Stomach smooth muscle (tissue), 2 donors: ENCODE results near the gene OXCT2.
"Not testable (repeated sequence)": the region's sequence is repeated elsewhere in the genome, so short reads cannot be mapped to it uniquely, and the experiment has no call there.

Source experiments
- H3K27ac ChIP-seq: one replicate; pipeline ENCODE4 v1.7.0; 2013; ENCODE audit warnings: mild to moderate bottlenecking, low read length, inconsistent platforms
- H3K27me3 ChIP-seq, 2 donors: one replicate each; pipeline ENCODE4 v1.7.0; 2013; ENCODE audit warnings: low read length in 2 of 2; ENCODE audit not compliant: insufficient read depth in 2 of 2, control insufficient read depth in 1 of 2
- H3K36me3 ChIP-seq, 2 donors: one replicate each; pipeline ENCODE4 v1.7.0; 2013; ENCODE audit warnings: low read length in 2 of 2; ENCODE audit not compliant: control insufficient read depth in 2 of 2, insufficient read depth in 2 of 2
- H3K4me1 ChIP-seq: one replicate; pipeline ENCODE4 v1.7.0; 2013; ENCODE audit warnings: low read length; ENCODE audit not compliant: control insufficient read depth, insufficient read depth
- H3K4me3 ChIP-seq, 2 donors: one replicate each; pipeline ENCODE4 v1.7.0; 2013; ENCODE audit warnings: low read length in 2 of 2
- H3K9ac ChIP-seq, 2 donors: one replicate each; pipeline ENCODE4 v1.7.0; 2013; ENCODE audit warnings: low read length in 2 of 2, mild to moderate bottlenecking in 1 of 2
- H3K9me3 ChIP-seq, 2 donors: one replicate each; pipeline ENCODE4 v1.7.0; 2013; ENCODE audit warnings: low read length in 2 of 2; ENCODE audit not compliant: control insufficient read depth in 2 of 2
- donor health status: healthy.
- donor health status: Pancreatic carcinoma.

The OXCT2 gene

DNA sequence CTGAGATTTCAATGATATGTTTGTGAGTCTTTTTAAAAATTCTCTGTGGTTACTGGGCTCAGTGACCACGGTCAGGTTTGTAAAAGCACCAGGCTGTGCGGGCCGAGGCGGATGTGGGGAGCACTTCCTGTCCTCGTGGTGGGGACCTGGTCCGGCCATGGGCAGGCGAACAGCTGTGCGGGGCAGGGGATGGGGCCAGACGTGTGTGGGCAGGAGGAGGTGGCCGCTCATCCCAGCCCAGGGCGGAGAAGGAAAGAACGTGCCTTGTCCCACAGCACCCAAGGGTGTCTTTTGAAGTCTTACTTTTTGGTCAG, 5.2 kb upstream of the OXCT2 start:
- Histone ChIP-seq H3K9ac (no peak overlapping the region), H3K4me1 (no peaks in the 10 kb centered on the region), H3K9me3 (no peaks in the 10 kb centered on the region), H3K4me3 (no peak overlapping the region), H3K36me3 (no peaks in the 10 kb centered on the region), H3K27ac (no peak overlapping the region), H3K27me3 (peaks cover 0 to 2% of the 10 kb centered on the region in 2 donors)

DNA sequence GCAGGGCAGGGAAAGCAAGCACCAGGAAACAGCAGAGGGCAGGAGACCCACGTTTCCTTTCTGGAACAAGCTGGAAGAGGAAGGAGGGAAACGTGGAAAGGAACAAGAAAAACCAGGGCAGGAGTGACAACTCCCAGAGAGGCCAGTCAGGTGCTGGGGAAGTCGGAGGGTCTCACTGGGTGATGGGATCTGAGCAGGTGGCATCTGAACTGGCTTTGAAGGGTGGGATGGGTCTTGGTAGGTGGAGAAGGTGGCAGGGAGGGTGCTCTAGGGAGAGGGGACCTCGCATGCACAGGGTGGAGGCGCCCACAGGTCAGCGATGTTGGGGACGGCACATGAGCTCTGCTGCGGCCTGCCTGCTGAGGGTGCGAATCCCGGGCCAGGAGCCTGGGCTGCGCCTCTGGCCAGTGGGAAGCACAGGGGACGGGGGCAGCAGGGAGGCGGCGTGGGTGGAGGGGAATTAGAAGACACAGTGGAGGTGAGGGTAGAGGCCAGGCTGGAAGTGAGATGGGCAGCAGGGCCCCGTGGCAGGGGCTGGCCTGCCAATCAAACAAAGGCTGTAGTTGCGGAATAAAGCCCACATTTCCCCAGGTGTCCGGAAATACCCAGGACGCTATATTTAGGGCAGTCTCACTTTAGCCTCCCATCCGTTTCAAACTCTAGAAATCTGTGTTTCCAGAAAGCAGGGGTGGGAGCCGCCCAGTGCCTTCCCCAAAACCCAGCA, 4.7 kb upstream of the OXCT2 start:
- not testable (repeated sequence) for H3K36me3 ChIP-seq, H3K4me1 ChIP-seq, H3K9ac ChIP-seq, H3K27ac ChIP-seq, H3K27me3 ChIP-seq, H3K9me3 ChIP-seq, H3K4me3 ChIP-seq

DNA sequence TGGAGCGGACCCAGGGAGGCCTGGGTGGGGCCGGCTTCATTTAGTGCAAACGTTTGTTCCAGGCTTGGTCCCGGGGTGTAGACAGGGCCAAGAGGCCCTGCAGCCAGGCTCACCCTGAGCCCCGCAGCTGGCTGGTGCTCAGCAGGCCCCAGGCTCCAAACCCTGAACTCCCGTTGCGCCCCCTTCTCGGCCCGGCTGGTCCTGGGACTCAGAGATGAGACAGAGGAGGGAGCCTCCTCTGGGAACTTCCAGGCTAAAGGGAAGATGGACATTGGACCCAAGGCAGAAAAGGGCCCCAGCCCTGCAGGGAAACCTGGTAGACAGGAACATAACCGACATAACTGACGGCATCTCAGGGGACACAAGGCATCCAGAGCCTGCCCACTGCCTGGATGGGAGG, 4.0 kb upstream of the OXCT2 start:
- not testable (repeated sequence) for H3K4me3 ChIP-seq, H3K9me3 ChIP-seq, H3K4me1 ChIP-seq, H3K36me3 ChIP-seq, H3K27me3 ChIP-seq, H3K27ac ChIP-seq, H3K9ac ChIP-seq

DNA sequence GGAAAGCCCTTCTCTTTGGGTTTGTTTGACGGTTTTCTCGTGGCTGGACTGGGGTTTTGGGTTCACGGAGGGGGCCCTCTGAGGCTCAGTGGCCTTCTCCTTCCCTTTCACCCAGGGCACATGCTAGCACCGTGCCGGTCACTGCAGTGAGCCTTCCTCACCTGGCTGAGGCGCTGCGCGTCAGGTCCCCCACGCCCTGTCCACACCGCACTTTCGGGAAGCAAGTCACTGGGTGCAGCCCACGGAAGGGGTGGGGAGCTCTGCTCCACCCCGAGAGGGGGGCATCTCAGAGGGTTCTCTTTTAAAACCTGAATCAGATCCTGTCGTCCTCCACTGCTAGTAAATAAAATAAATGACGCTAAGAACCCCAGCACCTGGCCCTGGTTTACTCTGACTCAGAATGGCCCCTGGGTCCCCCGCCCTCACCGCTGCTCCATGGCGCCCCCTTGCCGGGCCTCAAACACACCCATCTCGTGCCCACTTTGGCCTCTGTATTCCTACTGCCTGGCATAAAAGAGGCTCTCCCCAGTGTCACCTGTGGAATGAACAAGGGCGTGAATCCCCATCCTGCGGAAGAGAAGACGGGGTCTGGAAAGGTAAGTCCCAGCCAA, 2.3 kb upstream of the OXCT2 start:
- not testable (repeated sequence) for H3K27me3 ChIP-seq, H3K9ac ChIP-seq, H3K9me3 ChIP-seq, H3K4me1 ChIP-seq, H3K27ac ChIP-seq, H3K36me3 ChIP-seq, H3K4me3 ChIP-seq

DNA sequence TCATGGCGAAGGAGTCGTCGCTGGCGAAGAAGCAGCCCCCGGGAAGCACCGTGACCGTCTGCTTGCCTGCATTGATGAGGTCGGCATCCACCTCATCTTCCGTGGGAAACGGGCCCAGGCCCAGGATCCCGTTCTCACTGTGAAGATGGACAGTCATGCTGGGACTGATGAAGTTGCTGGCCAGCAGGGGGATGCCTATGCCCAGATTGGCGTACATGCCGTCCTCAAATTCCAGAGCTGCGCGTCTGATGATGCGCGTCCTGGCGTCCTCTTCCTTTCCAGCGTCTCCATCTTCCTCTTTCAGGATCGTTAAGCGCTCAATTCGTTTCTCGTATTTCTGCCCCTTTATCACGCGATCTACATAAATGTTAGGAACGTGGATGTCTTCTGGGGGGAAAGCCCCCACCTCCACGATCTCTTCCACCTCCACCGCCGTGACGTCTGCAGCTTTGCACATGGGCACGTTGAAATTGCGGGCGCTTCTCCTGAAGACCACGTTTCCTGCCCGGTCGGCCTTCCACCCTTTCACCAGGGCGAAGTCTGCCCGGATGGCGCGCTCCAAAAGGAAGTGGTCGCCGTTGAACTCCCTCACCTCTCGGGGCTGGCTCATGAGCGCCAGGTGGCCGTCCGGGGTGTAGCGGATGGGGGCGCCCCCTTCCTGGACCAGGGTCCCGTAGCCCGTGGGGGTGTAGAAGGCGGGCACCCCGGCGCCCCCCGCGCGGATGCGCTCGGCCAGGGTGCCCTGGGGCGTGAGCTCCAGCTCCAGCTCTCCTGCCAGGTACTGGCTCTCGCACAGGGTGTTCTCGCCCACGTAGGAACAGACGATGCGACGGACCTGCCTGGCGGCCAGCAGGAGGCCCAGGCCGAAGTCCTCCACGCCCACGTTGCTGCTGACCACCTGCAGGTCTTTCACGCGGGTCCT, 787 bp downstream of the OXCT2 start:
- H3K9me3 ChIP-seq, H3K27ac ChIP-seq, H3K27me3 ChIP-seq, H3K4me3 ChIP-seq, H3K4me1 ChIP-seq, H3K36me3 ChIP-seq, H3K9ac ChIP-seq: not testable (repeated sequence)

DNA sequence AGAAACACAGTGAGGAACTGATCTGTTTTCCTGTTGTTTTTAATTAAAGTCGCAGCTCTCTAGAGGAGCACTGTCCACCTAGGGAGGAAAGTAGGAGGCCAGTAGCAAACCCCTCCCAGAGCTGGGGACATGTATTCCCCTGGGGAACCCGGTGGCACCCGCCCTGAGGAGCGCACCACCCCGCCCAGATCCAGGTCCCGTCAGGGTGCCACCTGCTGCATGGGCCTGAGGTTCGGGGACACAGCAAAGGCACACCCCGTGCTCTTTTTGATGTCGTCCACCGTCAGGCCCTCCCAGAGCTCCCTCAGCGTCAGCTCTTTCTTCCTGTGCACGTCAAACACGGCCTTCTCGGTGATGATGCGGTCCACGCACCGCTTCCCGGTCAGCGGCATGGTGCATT, 1.6 kb downstream of the OXCT2 start:
- not testable (repeated sequence) for H3K9ac ChIP-seq, H3K27ac ChIP-seq, H3K27me3 ChIP-seq

DNA sequence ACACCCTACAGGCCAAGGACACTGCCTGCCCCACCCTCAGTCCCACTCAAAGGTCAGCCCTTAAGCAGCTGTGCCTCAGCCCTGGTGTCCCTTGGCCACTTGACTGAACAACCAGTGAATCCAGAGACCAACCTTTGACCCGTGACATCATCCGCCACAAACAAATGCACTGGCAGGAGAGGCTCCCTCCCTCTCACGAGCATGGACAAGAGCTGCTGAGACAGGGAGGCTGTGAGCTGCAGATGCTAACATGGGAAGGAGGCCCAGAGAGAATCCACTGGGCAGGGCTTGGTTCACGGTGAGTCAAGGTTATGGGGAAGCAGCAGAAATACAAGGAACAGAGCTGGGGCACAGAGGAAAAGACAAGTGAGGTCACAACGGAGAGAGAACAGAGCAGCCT, 4.7 kb downstream of the OXCT2 start:
- H3K36me3 ChIP-seq, H3K27me3 ChIP-seq, H3K9ac ChIP-seq, H3K4me1 ChIP-seq, H3K27ac ChIP-seq, H3K4me3 ChIP-seq, H3K9me3 ChIP-seq: not testable (repeated sequence)

More for the DNA sequence above, 1.6 kb downstream of the OXCT2 start:
- H3K9me3 ChIP-seq, H3K4me1 ChIP-seq, H3K36me3 ChIP-seq, H3K4me3 ChIP-seq: not testable (repeated sequence)

DNA sequence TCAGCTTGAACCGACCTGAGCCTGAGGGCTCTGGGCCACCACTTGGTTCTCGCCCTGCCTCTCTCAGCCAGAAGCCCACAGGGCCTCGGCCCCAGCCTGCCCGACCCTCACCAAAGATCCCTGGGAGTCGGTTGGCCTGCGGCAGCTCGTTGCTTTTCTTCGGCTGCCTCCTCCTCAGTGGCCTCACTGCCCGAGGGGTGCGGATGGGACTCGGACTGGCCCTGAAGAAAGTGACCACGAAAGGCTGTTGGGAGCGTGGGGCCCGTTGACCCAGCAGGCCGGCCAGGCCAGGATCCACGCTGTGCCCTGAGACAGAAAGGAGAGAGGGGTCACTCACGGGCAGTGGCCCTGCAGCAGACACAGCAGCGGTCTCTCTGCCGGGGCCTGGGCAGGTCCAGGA, 6.6 kb downstream of the OXCT2 start:
- H3K27me3 ChIP-seq, H3K9ac ChIP-seq, H3K36me3 ChIP-seq, H3K4me1 ChIP-seq, H3K4me3 ChIP-seq, H3K9me3 ChIP-seq, H3K27ac ChIP-seq: not testable (repeated sequence)

DNA sequence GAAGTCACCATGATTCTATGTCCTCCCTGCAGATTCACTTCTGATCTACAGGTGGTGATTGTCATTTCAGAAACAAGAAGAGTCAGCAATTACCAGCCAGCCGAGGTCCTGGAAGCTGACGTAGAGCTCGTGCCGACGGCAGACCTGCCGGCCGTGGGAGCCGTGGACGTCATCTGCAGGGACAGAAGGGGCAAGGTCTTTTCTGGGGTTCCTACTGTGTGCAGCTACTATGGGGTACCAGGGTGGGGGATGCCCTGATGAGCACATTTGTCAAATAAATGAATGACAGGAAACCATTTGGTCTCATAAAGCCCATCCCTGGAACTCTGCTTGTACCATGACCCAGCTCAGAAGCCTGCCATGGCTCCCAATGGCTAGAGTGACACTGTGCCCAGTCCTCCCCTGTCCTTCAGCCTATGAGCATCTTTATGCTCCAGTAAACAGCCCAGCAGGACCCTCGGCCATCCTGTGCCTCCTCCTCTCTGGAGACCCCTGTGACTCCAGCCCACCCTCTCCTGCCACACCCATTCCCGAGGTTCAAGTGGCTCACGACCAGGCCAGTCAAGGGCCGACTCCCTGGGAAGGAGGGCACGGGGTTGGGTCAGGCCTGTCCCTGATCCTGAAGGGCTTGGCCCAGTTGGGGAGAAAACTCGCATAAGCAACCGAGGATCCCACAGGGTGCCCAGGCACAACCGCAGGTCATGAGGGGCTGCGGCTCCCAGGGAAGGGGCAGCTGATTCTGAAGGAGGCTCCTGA, 7.4 kb downstream of the OXCT2 start:
- H3K27ac ChIP-seq, H3K9me3 ChIP-seq, H3K9ac ChIP-seq, H3K36me3 ChIP-seq, H3K4me1 ChIP-seq, H3K27me3 ChIP-seq, H3K4me3 ChIP-seq: not testable (repeated sequence)

DNA sequence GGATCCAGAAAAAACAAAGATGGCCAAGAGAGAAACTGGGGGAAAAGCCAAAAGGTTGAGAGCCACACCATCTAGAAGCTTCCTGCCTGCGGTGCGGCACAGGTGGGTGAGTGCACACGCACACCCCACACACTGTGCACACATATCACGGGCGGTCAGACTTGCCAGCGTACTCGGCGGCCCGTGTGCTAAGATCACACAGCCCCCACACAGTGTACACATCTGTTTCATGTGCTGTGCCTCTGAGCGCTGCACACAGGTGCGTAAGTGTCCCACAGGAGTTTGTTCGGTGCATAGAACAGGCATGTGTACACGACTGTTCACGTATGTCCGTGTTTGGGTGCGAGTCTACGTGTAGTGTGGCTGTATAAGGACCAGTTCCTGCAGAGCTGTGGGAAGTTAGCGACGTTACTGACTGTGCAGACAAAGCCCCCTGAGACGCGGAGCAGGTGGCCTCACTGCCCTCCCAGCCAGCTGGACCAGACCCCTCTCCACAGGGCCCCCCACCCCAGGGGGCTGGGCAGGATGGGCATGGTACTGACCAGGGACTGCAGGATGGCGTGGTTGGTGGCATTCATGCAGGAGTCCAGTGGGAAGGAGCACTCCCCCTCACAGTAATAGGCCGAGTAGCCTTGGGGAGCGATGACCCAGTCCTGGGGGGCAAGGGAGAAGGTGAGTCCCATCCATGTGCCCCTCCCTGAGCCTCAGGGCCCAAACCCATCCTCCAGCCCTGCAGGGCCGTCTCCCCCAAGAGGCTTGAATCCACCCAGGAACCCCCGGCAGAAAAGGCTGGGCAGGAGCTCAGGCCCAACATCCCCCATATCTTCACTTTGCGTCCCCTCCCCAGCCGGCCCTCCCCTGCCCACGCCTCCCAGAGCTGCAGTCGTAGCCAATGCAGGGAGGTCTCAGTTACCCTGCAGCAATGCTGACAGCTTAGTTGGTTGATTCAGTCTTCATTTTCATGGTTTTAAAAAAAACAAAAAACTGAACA, 8.3 kb downstream of the OXCT2 start:
- Histone ChIP-seq H3K4me3 (no peak overlapping the region), H3K4me1 (no peaks in the 10 kb centered on the region), H3K27me3 (no peaks in the 10 kb centered on the region), H3K36me3 (peaks cover 7 to 12% of the 10 kb centered on the region in 2 donors), H3K9ac (no peak overlapping the region), H3K27ac (no peak overlapping the region), H3K9me3 (no peaks in the 10 kb centered on the region)
